Ascending aorta (tissue), 2 donors: ENCODE measurements around the gene SPACA1. TPM values are rescaled to one million over a fixed set of nuclear protein-coding genes. Genes with fewer than 3 reads are reported as not detected.

ENCODE experiments used
- DNase-seq, 2 donors: peaks; one replicate each; pipeline ENCODE4 v3.0.0-alpha.2; 2019; ENCODE audit warnings: low spot score in 2 of 2
- H3K27ac ChIP-seq, 2 donors: fragments of 200-600 bp; sonication (generic); one replicate each; pipeline ENCODE4 v1.5.1; 2016 to 2017; ENCODE audit warnings: mild to moderate bottlenecking in 1 of 2
- H3K27me3 ChIP-seq: fragments of 200-600 bp; sonication (generic); one replicate; pipeline ENCODE4 v1.5.1; 2017
- H3K36me3 ChIP-seq, 2 donors: fragments of 200-600 bp; sonication (generic); one replicate each; pipeline ENCODE4 v1.5.1; 2016
- H3K4me1 ChIP-seq, 2 donors: fragments of 200-600 bp; sonication (generic); one replicate each; pipeline ENCODE4 v1.5.1; 2016 to 2017; ENCODE audit warnings: mild to moderate bottlenecking in 1 of 2
- H3K4me3 ChIP-seq, 2 donors: fragments of 200-600 bp; sonication (generic); one replicate each; pipeline ENCODE4 v1.5.1; 2016 to 2017; ENCODE audit warnings: mild to moderate bottlenecking in 1 of 2
- H3K9me3 ChIP-seq, 2 donors: fragments of 200-600 bp; sonication (generic); one replicate each; pipeline ENCODE4 v1.5.1; 2016
- intact Hi-C: fragments of 100-400 bp; cut with DNase I; formaldehyde crosslinking; loops from one replicate; pipeline ENCODE4 v1.15.1; 2023
- total RNA-seq: library from RNA; depleted of rRNA; stranded (reverse); fragments of >200 nt; gene quantifications from one replicate; pipeline ENCODE4 v1.1.0, GENCODE V29; 2016
- TF ChIP-seq, protein P1 (sequence below), 3 experiments: fragments of 200-600 bp in 2 of 3; fragments of 450-650 bp in 1 of 3; sonication (generic) in 2 of 3; IDR thresholded peaks; one replicate each; pipeline ENCODE4 v1.5.1; 2016 to 2019; ENCODE audit warnings: antibody characterized with exemption in 3 of 3, mild to moderate bottlenecking in 1 of 3, moderate library complexity in 1 of 3

The SPACA1 gene
- total RNA-seq, 1 donor from 2014 or later, result not detected

DNA sequence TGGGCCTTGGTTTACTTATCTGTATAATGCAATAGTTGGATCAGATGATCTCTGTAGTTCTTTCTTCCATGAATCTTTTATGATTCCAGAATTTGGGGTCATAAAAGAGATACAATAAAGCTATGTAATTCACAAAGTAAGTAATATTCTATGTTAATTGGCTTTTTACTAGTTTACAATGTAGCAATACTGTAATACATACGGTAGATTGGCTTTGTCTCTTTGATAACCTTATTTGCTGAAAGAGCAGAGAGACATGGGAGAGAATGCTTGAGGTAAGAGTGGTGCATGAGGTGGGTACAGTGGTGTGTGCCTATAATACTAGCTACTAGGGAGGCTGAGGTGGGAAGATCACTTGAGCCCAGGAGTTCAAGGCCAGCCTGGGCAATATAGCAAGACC, 14.7 kb downstream of the SPACA1 start:
- no peaks in the 10 kb centered on the region for H3K4me1 ChIP-seq

DNA sequence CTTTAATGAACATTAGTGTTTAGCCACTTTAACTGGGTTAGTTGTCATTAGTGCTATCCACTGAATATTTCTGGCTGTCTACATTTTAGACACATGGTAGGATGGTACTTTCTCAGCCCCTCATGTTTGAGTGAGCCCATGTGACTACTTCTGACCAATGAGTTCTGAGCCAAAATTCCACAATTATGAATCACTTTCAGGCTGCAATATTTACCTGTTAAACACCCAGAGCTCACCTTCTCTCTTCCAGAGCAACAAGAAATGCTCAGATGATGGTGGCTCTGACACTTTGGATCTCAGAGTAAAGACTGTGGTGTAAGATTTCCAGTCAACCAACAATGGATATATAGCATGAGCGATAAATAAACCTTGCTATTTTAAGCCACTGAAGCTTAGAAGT, 24.8 kb downstream of the SPACA1 start:
- TF ChIP-seq, protein P1, sequence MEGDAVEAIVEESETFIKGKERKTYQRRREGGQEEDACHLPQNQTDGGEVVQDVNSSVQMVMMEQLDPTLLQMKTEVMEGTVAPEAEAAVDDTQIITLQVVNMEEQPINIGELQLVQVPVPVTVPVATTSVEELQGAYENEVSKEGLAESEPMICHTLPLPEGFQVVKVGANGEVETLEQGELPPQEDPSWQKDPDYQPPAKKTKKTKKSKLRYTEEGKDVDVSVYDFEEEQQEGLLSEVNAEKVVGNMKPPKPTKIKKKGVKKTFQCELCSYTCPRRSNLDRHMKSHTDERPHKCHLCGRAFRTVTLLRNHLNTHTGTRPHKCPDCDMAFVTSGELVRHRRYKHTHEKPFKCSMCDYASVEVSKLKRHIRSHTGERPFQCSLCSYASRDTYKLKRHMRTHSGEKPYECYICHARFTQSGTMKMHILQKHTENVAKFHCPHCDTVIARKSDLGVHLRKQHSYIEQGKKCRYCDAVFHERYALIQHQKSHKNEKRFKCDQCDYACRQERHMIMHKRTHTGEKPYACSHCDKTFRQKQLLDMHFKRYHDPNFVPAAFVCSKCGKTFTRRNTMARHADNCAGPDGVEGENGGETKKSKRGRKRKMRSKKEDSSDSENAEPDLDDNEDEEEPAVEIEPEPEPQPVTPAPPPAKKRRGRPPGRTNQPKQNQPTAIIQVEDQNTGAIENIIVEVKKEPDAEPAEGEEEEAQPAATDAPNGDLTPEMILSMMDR (IDR thresholded peaks at IDR 0.05), result no peak

More for the DNA sequence above, 14.7 kb downstream of the SPACA1 start:
- Histone ChIP-seq H3K4me3 (no peak overlapping the region), H3K9me3 (no peaks in the 10 kb centered on the region), H3K36me3 (no peaks in the 10 kb centered on the region), H3K27ac (no peak overlapping the region), H3K27me3 (no peaks in the 10 kb centered on the region)
- TF ChIP-seq, protein P1 (IDR thresholded peaks at IDR 0.05), result no peak
- DNase-seq, result no peak
- intact Hi-C loops, result no loop called here

DNA sequence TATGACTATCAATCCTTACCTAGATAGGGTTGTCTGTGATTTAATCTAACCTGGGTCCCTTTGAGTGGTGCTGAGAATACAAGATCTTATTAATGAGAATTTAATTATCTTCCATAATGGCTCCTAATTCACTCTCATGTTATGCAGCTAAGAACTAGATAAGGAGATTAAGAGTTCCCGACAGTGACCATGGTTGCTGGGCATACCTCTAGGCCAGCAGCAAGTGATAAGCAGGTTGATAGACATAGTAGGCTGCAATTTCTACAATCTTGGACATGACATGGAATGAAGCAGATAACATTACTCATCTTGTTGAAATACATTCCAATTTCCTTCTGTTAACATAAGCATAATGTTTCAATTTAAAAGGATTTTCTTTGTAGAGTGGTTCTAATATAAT, 27.1 kb downstream of the SPACA1 start:
- intact Hi-C loops, result no loop called here
- Histone ChIP-seq H3K4me3 (no peak overlapping the region), H3K36me3 (no peaks in the 10 kb centered on the region), H3K9me3 (no peaks in the 10 kb centered on the region), H3K27me3 (no peaks in the 10 kb centered on the region), H3K27ac (no peak overlapping the region), H3K4me1 (no peaks in the 10 kb centered on the region)
- TF ChIP-seq, protein P1 (IDR thresholded peaks at IDR 0.05), result no peak
- DNase-seq, result no peak

More for the DNA sequence above, 24.8 kb downstream of the SPACA1 start:
- no peaks in the 10 kb centered on the region for H3K36me3 ChIP-seq
- H3K27ac ChIP-seq, result no peak overlapping the region
- no peaks in the 10 kb centered on the region for H3K9me3 ChIP-seq
- no peaks in the 10 kb centered on the region for H3K27me3 ChIP-seq
- intact Hi-C loops, result no loop called here
- H3K4me3 ChIP-seq, result no peak overlapping the region
- H3K4me1 ChIP-seq, result no peaks in the 10 kb centered on the region
- DNase-seq, result no peak

DNA sequence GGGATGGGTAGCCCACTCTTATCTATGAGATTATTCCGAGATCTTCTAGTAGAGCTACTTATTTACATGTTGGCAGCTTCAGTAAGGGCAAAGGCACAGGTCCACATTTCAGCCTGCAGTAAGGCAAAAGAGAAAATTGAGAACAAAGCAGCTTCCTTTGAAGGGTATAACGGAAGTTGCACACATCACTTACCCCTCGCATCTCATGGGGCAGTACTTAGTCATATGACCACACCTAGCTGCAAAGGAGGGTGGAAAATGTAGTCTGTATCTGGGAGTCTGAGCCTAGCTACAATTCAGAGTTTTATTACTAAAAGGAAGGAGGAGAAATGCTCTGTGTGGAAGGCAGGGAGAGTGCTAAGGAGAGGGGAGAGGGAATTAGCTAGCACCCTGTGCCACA, 29.7 kb downstream of the SPACA1 start:
- Histone ChIP-seq H3K4me3 (no peak overlapping the region), H3K4me1 (no peaks in the 10 kb centered on the region), H3K9me3 (no peaks in the 10 kb centered on the region), H3K27me3 (no peaks in the 10 kb centered on the region), H3K27ac (no peak overlapping the region), H3K36me3 (no peaks in the 10 kb centered on the region)
- intact Hi-C loops, result no loop called here
- no peak for DNase-seq
- TF ChIP-seq, protein P1 (IDR thresholded peaks at IDR 0.05), result no peak

DNA sequence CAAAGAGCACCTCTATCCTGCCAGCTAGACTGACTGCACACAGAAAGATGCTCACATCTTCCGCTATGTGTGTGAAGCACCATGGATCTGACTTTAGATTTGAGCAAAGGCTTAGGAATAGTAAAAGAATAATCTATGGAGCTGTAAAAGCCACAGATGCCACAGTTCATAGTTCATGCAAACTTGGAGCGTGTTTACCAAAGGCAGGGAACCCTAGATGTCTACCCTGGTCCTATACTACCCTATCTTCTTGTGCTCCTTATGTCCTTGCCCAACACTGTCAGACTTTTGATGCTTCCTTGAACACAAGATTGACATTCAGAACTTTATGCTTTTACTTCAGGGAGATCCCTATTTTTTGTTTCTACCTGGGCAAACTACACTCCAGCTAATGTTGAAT, 39.2 kb downstream of the SPACA1 start:
- no peaks in the 10 kb centered on the region for H3K36me3 ChIP-seq
- H3K4me1 ChIP-seq, result no peaks in the 10 kb centered on the region
- no peak overlapping the region for H3K4me3 ChIP-seq
- DNase-seq, result no peak
- intact Hi-C loops, result no loop called here
- peaks cover 0 to 8% of the 10 kb centered on the region in 2 donors for H3K9me3 ChIP-seq
- H3K27ac ChIP-seq, result no peak overlapping the region
- TF ChIP-seq, protein P1 (IDR thresholded peaks at IDR 0.05), result no peak
- H3K27me3 ChIP-seq, result no peaks in the 10 kb centered on the region

DNA sequence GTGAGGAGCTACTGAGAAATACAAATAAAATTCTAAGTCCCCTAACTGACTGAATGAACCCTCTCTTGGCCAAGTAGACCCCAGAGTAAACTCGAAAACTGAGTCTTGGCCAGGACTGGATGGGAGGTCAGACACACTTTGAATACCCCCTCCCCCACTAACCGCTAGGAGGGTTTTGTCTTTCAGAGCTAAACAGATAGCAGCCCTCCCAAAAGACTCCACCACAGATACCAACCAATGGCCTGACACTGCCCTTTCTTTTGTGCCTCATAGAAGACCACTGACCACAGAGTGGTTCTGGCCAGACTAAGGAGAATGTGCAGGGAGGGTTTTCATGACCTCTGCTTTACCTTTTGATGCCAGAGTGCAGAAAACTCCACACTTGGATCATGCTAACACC, 42.1 kb downstream of the SPACA1 start:
- Histone ChIP-seq H3K4me1 (no peaks in the 10 kb centered on the region), H3K36me3 (no peaks in the 10 kb centered on the region), H3K27ac (no peak overlapping the region), H3K27me3 (no peaks in the 10 kb centered on the region), H3K4me3 (no peak overlapping the region), H3K9me3 (no peaks in the 10 kb centered on the region)
- DNase-seq, result no peak
- intact Hi-C loops, result no loop called here
- TF ChIP-seq, protein P1 (IDR thresholded peaks at IDR 0.05), result no peak
